Stimulated activated CD8-positive, alpha-beta memory T cell treated with anti-CD3 and anti-CD28 coated beads, Interleukin-12 subunit alpha, Interleukin-12 subunit beta, amount 100 ng/mL, for 4 hours (primary cell): ENCODE measurements around the gene SLCO1A2.

Source experiments
- DNase-seq: peaks from one replicate; pipeline ENCODE4 v3.0.0-alpha.2; 2020; ENCODE audit warnings: low read depth

Gene SLCO1A2

GRCh38 chr12:21330682-21331253, 3.9 kb downstream of the SLCO1A2 start:
- DNase-seq, result no peak

DNA sequence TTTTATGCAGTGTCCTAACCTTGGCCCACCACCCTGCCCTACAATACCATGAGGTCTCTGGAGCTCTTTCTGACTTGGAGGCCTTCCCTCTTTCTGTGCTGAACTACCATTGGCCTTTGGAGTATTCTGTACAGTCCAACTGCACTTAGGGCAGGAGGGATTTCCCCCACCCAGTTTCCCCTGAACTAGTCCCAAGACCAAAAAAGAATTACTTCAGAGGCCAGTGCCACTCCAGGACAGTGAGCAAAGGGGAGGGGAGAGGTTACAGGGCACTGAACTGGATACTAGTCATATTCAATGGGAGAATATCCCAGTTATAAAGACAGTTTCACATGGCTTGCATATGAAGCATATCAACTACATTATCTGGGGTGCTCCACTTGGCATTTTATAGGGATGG, 6.1 kb downstream of the SLCO1A2 start:
- no peak for DNase-seq

- no peak for DNase-seq
These were observed 10.2 kb downstream of the SLCO1A2 start for GRCh38 chr12:21324551-21324950.

- no peak for DNase-seq
These were observed 11.0 kb downstream of the SLCO1A2 start for GRCh38 chr12:21323736-21324135.

DNA sequence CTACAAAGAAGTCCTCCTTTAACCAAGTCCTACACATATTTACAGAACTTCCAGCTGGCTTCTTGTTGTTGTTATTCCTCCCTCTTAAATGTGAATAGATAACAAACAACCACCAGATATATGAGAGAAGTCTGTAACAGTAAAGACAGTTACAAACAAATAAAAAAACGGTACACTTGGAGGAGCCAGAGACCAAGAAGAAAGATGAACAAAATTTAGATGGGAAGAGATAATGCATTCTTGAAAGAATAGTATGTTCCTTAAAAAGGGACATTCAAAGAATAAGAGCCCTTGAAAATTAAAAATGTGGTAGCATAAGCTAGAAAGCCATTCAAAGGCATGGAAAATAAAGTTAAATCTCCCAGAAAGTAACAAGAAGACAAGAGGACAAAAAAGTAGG, 25.9 kb downstream of the SLCO1A2 start:
- DNase-seq, result no peak

DNA sequence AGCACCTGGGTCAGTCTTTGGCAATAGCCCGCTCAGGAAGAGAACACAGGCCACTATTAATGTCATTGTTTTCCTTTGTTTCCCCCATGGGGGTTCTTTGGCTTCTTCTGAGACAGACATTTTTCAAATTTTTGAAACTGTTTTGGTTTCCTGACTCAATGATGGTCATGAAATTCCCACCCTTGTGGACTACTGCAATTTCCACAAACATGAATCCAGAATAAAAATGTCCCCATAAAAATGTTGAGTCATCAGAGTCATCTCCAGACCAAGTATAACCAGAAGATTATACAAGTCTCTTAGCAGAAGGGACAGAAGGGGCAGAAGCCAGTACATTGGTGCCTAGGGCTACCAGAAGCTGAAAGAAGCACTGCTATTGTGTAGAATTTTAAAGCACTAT, 29.1 kb downstream of the SLCO1A2 start:
- no peak for DNase-seq

GRCh38 chr12:21300632-21301031, 34.1 kb downstream of the SLCO1A2 start:
- no peak for DNase-seq

DNA sequence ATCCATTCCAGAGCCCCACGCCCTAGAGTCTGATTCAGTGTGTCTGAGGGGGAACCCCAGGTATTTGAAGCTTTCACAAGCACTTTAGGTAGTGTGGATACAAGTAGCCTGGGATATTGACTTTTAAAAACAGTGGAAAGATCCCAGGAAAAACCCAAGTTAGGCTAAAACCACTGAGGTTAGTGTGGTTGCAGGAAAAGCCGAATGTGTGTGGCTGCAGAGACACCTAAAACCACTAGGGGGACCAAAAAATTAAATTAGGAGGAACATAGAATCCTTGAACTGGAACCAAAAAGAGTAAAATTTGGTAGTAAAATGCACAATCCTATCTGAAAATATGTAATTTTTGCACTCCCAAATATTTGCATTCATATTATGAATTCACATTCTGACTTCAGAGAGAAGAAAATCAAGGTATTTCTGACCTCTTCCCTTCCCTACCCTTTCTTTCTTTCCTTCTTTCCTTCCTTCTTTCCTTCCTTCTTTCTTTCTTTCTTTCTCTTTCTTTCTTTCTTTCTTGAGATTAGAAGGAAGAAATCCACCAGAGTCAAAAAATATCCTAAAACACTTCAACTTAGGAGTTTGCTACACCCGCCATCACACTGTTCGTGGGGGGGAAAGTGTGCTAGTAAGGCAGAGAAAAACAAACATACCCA, 37.8 kb downstream of the SLCO1A2 start:
- DNase-seq, result no peak

GRCh38 chr12:21296348-21296747, 38.4 kb downstream of the SLCO1A2 start:
- DNase-seq, result no peak

- DNase-seq, result no peak
These were observed 40.5 kb downstream of the SLCO1A2 start for GRCh38 chr12:21294176-21294575.

GRCh38 chr12:21292111-21292510, 42.6 kb downstream of the SLCO1A2 start:
- DNase-seq, result no peak

DNA sequence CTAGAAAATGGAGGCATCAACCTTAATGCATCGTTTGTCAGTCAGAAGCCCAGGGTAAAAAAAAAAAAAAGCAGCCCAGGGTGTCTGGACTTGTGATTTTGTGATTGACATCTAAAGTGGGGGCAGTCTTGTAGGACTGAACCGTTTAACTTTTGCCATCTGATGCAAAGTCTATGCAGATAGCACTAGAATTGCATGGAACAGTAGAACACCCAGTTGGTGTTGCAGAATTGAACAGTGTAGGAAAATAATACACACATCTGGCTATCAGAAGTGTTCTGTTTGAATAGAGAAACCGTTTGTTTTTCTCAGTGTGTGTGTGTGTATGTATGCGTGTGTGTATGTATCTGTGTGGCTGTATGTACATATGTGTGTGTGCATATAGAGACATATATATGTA, 45.0 kb downstream of the SLCO1A2 start:
- no peak for DNase-seq

DNA sequence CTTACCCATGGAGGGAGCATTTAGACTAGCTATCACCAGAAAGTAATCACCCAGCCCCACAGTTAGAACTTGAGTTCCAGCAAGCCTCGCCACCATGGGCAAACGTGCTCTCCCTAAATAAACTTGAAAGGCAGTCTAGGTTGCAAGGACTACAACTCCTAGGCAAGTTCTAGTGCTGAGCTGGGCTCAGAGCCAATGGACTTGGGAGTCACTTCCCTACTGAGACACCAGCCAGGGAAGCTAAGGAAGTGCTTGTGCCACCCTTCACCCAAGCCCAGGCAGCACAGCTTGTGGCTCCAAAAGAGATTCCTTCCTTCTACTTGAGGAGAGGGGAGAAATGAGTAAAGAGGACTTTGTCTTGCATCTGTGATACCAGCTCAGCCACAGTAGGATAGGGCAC, 57.9 kb downstream of the SLCO1A2 start:
- no peak for DNase-seq

GRCh38 chr12:21265932-21266331, 68.8 kb downstream of the SLCO1A2 start:
- no peak for DNase-seq

DNA sequence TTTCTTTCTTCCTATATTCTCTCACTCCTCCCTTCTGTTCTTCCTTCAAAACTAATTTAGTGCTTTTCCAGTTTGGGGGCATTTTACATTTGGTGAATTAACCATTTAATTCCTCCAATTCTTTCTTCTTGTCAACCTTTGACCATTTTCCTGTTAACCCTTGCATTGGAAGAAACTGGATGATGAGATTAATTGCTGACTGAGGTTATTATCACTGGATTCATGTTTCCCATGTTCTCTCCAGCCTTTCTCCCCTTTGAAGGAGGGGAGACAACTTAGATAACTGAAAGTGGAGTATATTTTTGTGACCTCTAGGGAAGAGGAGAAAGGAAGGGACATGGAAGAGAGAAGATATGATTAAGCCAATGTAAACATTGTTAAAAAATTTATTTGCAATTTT, 70.5 kb downstream of the SLCO1A2 start:
- DNase-seq, result no peak

GRCh38 chr12:21257172-21257571, 77.5 kb downstream of the SLCO1A2 start:
- DNase-seq, result no peak

DNA sequence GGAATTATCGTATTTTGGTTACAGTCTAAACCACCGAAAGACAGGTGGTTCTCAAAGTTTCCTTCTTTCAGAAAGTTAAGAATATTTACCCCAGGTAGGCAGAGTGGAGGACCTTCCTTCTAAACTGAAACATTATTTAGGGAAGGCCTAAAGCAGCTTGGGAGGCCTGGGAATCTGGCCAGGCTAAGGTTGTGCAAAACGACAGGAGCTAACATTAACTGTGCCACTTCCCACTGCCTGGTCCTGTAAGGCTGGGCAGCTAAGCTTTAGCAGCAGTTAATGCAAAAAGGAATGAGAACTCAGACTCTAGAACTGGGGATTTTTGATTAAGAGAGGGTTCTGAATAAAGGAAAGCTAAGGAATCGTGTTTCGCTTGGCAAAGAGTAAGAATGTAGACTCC, 82.6 kb downstream of the SLCO1A2 start:
- no peak for DNase-seq

- no peak for DNase-seq
These were observed 86.0 kb downstream of the SLCO1A2 start for GRCh38 chr12:21248679-21249078.

DNA sequence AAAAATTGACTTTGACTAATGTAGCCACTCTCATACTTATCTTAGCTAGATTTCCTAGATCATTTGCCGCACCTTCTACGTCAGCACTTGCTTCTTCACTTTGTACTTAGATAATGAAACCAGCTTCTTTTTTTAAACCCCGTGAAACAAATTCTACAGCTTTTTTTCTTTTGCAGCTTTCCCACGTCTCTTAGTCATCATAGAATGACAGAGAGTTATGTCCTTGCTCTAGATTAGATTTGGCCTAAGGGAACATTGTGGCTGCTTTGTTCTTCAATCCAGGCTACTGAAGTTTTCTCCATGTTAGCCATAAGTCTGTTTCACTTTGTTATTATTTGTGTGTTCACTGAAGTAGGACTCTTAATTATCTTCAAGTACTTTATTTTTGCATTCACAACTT, 94.9 kb downstream of the SLCO1A2 start:
- DNase-seq, result no peak

DNA sequence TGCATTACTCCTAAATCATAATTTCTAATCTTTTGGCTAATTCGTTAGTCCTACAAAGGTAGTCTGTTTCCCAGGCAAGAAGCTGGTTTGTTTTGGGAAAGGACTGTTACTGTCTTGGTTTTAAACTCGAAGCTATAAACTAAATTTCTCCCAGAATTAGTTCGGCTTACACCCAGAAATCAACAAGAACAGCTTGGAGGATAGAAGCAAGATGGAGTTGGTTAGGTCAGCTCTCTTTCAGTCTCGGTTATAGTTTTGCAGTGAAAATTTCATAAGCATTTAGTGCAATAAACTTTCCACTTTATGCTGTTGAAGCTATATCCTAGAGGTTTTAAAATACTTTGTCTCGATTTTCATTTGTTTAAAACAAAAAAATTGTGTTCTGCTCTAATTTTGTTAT, 100.3 kb downstream of the SLCO1A2 start:
- DNase-seq, result no peak

DNA sequence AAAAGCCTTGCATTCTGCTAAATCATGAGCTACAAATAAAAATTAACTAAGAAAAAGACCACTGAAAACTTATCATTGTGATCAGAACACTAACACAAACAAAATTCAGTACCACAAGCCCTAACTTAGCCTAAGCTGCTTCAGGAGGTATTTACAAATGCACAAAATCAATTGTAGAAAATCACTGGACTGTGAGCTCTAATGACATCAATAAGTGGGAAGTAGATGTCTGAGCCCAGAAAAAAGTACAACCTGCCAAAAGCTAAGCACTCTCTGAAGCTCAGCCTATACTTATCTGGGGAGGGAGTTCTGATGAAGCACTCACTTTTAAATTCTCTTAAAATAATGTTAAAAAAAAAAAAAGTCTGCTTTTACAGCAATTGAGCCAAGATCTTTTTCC, 110.8 kb downstream of the SLCO1A2 start:
- no peak for DNase-seq

- no peak for DNase-seq
These were observed 112.9 kb downstream of the SLCO1A2 start for GRCh38 chr12:21221778-21222177.

DNA sequence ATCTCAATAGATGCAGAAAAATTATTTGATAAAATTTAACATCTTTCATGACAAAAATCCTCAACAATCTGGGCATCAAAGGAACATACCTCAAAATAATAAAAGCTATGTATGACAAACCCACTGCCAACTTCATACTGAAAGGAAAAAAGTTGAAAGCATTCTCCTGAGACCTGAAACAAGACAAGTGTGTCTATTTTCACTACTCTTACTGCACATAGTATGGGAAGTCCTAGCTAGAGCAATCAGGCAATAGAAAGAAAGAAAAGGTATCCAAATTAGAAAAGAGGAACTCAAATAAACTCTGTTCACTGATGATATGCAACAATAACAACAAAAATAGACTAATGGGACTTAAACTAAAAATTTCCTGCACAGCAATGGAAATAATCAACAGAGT, 113.6 kb downstream of the SLCO1A2 start:
- no peak for DNase-seq

- DNase-seq, result no peak
These were observed 114.5 kb downstream of the SLCO1A2 start for GRCh38 chr12:21220266-21220665.
